ENCODE data around the gene SART3. TPM values are rescaled to one million over a fixed set of nuclear protein-coding genes. Genes with fewer than 3 reads are reported as not detected.

Gene SART3
- total and polyA plus RNA-seq, 10 of the 15 experiments (the other 5 are each of a cell fraction or from before 2014, with no cell fraction given): 8.8 to 179 (median 54.9) TPM

DNA sequence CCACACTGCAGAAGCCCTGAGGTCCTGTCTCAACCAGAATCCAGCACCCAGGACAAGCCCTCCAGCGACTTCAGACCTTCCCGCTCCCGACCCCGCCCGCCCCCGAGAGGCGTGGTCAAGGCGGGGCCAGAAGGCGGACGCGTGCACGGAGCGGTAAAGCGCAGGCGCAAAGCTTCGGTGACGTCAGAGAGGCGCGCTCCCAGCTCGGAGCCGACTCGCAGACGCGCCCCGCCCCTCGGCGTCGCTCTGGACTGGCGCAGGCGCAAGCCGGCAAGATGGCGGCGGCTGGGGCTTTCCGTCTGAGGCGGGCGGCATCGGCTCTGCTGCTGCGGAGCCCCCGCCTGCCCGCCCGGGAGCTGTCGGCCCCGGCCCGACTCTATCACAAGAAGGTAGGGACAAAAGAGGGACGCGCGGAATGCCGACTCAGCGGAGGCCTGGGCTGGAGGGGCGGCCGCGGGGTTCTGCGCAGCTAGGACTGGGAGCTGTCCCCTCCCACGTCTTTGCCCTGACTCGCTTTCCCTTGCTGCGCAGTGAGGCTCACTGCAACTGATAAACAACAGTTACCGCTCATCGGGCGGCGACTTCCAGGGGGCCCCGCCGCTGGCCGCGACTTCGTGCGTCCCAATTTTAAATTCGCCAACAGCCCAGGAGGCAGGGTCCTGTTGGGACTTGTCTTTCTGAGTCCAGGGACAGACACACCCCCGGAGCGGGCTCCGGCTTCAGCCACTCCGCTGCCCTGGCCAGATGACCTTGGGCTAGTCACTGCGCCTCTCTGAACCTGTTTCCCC lies 1.6 kb upstream of the SART3 start, which contains the start of gene ISCU (continued):
- TF ChIP-seq, protein P1, sequence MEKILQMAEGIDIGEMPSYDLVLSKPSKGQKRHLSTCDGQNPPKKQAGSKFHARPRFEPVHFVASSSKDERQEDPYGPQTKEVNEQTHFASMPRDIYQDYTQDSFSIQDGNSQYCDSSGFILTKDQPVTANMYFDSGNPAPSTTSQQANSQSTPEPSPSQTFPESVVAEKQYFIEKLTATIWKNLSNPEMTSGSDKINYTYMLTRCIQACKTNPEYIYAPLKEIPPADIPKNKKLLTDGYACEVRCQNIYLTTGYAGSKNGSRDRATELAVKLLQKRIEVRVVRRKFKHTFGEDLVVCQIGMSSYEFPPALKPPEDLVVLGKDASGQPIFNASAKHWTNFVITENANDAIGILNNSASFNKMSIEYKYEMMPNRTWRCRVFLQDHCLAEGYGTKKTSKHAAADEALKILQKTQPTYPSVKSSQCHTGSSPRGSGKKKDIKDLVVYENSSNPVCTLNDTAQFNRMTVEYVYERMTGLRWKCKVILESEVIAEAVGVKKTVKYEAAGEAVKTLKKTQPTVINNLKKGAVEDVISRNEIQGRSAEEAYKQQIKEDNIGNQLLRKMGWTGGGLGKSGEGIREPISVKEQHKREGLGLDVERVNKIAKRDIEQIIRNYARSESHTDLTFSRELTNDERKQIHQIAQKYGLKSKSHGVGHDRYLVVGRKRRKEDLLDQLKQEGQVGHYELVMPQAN (conservative IDR thresholded peaks at IDR 0.05): 0 out of 2 replicates have a peak, but pooled peaks have one; percentile 95
- TF ChIP-seq SUZ12 (IDR thresholded peaks at IDR 0.05; ENCODE audit: unreplicated experiment): no peak
- TF ChIP-seq CREM (IDR thresholded peaks at IDR 0.05; ENCODE audit: low read depth): peak; percentile 97
- TF ChIP-seq, protein P2, sequence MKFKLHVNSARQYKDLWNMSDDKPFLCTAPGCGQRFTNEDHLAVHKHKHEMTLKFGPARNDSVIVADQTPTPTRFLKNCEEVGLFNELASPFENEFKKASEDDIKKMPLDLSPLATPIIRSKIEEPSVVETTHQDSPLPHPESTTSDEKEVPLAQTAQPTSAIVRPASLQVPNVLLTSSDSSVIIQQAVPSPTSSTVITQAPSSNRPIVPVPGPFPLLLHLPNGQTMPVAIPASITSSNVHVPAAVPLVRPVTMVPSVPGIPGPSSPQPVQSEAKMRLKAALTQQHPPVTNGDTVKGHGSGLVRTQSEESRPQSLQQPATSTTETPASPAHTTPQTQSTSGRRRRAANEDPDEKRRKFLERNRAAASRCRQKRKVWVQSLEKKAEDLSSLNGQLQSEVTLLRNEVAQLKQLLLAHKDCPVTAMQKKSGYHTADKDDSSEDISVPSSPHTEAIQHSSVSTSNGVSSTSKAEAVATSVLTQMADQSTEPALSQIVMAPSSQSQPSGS (IDR thresholded peaks at IDR 0.05; ENCODE audit: low read length): no peak
- TF ChIP-seq MYC (IDR thresholded peaks at IDR 0.05; ENCODE audit: insufficient read depth, insufficient read length, insufficient replicate concordance, low read length, severe bottlenecking): no peak
- TF ChIP-seq ZZZ3 (IDR thresholded peaks at IDR 0.05; ENCODE audit: control insufficient read depth, insufficient read length, low read depth): no peak
- peak; percentile 75 for TF ChIP-seq SP1 (IDR thresholded peaks at IDR 0.05; ENCODE audit: low read depth, low read length)
- no peak for TF ChIP-seq SREBF1 (IDR thresholded peaks at IDR 0.05; ENCODE audit: low read length)
- TF ChIP-seq FOXK2 (IDR thresholded peaks at IDR 0.05): no peak
- TF ChIP-seq, protein P3, sequence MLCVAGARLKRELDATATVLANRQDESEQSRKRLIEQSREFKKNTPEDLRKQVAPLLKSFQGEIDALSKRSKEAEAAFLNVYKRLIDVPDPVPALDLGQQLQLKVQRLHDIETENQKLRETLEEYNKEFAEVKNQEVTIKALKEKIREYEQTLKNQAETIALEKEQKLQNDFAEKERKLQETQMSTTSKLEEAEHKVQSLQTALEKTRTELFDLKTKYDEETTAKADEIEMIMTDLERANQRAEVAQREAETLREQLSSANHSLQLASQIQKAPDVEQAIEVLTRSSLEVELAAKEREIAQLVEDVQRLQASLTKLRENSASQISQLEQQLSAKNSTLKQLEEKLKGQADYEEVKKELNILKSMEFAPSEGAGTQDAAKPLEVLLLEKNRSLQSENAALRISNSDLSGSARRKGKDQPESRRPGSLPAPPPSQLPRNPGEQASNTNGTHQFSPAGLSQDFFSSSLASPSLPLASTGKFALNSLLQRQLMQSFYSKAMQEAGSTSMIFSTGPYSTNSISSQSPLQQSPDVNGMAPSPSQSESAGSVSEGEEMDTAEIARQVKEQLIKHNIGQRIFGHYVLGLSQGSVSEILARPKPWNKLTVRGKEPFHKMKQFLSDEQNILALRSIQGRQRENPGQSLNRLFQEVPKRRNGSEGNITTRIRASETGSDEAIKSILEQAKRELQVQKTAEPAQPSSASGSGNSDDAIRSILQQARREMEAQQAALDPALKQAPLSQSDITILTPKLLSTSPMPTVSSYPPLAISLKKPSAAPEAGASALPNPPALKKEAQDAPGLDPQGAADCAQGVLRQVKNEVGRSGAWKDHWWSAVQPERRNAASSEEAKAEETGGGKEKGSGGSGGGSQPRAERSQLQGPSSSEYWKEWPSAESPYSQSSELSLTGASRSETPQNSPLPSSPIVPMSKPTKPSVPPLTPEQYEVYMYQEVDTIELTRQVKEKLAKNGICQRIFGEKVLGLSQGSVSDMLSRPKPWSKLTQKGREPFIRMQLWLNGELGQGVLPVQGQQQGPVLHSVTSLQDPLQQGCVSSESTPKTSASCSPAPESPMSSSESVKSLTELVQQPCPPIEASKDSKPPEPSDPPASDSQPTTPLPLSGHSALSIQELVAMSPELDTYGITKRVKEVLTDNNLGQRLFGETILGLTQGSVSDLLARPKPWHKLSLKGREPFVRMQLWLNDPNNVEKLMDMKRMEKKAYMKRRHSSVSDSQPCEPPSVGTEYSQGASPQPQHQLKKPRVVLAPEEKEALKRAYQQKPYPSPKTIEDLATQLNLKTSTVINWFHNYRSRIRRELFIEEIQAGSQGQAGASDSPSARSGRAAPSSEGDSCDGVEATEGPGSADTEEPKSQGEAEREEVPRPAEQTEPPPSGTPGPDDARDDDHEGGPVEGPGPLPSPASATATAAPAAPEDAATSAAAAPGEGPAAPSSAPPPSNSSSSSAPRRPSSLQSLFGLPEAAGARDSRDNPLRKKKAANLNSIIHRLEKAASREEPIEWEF (IDR thresholded peaks at IDR 0.05; ENCODE audit: insufficient replicate concordance, low read depth, low read length): no peak
- no peak; the same call in 1 of the 2 replicates for TF ChIP-seq CBFB (IDR thresholded peaks at IDR 0.05; ENCODE audit: low read depth)
- TF ChIP-seq HDGF (IDR thresholded peaks at IDR 0.05): peak; percentile 56
- TF ChIP-seq, protein P4, sequence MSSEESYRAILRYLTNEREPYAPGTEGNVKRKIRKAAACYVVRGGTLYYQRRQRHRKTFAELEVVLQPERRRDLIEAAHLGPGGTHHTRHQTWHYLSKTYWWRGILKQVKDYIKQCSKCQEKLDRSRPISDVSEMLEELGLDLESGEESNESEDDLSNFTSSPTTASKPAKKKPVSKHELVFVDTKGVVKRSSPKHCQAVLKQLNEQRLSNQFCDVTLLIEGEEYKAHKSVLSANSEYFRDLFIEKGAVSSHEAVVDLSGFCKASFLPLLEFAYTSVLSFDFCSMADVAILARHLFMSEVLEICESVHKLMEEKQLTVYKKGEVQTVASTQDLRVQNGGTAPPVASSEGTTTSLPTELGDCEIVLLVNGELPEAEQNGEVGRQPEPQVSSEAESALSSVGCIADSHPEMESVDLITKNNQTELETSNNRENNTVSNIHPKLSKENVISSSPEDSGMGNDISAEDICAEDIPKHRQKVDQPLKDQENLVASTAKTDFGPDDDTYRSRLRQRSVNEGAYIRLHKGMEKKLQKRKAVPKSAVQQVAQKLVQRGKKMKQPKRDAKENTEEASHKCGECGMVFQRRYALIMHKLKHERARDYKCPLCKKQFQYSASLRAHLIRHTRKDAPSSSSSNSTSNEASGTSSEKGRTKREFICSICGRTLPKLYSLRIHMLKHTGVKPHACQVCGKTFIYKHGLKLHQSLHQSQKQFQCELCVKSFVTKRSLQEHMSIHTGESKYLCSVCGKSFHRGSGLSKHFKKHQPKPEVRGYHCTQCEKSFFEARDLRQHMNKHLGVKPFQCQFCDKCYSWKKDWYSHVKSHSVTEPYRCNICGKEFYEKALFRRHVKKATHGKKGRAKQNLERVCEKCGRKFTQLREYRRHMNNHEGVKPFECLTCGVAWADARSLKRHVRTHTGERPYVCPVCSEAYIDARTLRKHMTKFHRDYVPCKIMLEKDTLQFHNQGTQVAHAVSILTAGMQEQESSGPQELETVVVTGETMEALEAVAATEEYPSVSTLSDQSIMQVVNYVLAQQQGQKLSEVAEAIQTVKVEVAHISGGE (CRISPR knock-in tag; IDR thresholded peaks at IDR 0.05): no peak

All from GM12878 (cell line).